ENCODE results near the gene PRSS22. TPM values are rescaled to one million over a fixed set of nuclear protein-coding genes. Genes with fewer than 3 reads are reported as not detected.

The PRSS22 gene
- total and polyA plus RNA-seq, 2 donors (not counting 1 experiment from before 2014, with no cell fraction given): not detected

GRCh38 chr16:2817340-2818271 lies 40.4 kb downstream of the PRSS22 start:
- Mint-ChIP-seq H3K27ac (no peak overlapping the region), H3K4me1 (no peaks in the 10 kb centered on the region), H3K9me3 (ENCODE audit: insufficient read depth) (no peaks in the 10 kb centered on the region), H3K4me3 (no peak overlapping the region), H3K27me3 (peaks cover 11% of the 10 kb centered on the region)
- Histone ChIP-seq H3K9ac (ENCODE audit: low read length) (no peak overlapping the region), H3K4me1 (ENCODE audit: control insufficient read depth in 2 of 2, insufficient read depth in 2 of 2, low read length in 2 of 2) (no peaks in the 10 kb centered on the region), H3K4me2 (replicated peaks; ENCODE audit: low read depth, low read length, poor library complexity, severe bottlenecking) (peak overlapping the region; percentile 42), H3K9me3 (ENCODE audit: control extremely low read depth in 1 of 3, control insufficient read depth in 2 of 3, insufficient read depth in 1 of 3, low read length in 2 of 3) (no peaks in the 10 kb centered on the region), H3K4me3 (ENCODE audit: control extremely low read depth in 1 of 5, extremely low read depth in 1 of 5, insufficient read depth in 1 of 5, low read depth in 2 of 5, low read length in 4 of 5) (peak overlapping the region in 1 of 5 experiments; percentile 21), H3K79me2 (ENCODE audit: control insufficient read depth, insufficient read depth, low read length) (no peaks in the 10 kb centered on the region), H3K27me3 (replicated peaks in 1 of 4; ENCODE audit: control extremely low read depth in 1 of 4, control insufficient read depth in 3 of 4, insufficient read depth in 4 of 4, low read length in 3 of 4) (peaks cover 0 to 4% (median 0%) of the 10 kb centered on the region in 4 experiments), H4K20me1 (ENCODE audit: control insufficient read depth, insufficient read depth, low read length, poor library complexity, severe bottlenecking) (no peaks in the 10 kb centered on the region), H3K36me3 (replicated peaks in 1 of 2; ENCODE audit: control extremely low read depth in 1 of 2, control insufficient read depth in 1 of 2, extremely low read depth in 1 of 2, insufficient read depth in 2 of 2, low read length in 1 of 2) (no peaks in the 10 kb centered on the region), H3K27ac (ENCODE audit: low read length in 2 of 2) (no peak overlapping the region), H2AFZ (ENCODE audit: insufficient read depth, low read depth, low read length, poor library complexity, severe bottlenecking) (peak overlapping the region; percentile 22)
- ChIA-PET POLR2A (no interaction called here), CTCF (no interaction called here)
- ATAC-seq (ENCODE audit: low read depth) (no peak), DNase-seq (no peak)
- intact Hi-C loops (cut with micrococcal nuclease): no loop called here
- TF ChIP-seq EZH2 (IDR thresholded peaks at IDR 0.05; ENCODE audit: borderline replicate concordance, insufficient read depth, low read depth, low read length, poor library complexity, severe bottlenecking) (no peak), CTCF (IDR thresholded peaks at IDR 0.05) (no peak)
- WGBS (ENCODE audit: insufficient coverage): 85% methylated on average over 66 of the region's 68 CpGs

GRCh38 chr16:2816751-2817339 lies 41.1 kb downstream of the PRSS22 start, which contains the start of gene PRSS21:
PRSS21 (plus strand) TSS chr16:2817237; CDS start chr16:2817269, 32 bp downstream.
- CTCF ChIA-PET: no interaction called here
- H3K9me3 Mint-ChIP-seq (ENCODE audit: insufficient read depth): no peaks in the 10 kb centered on the region
- no peak within 1 kb of the TSS for H3K27ac Mint-ChIP-seq
- no peaks in the 10 kb centered on the region for H3K36me3 ChIP-seq (replicated peaks in 1 of 2; ENCODE audit: control extremely low read depth in 1 of 2, control insufficient read depth in 1 of 2, extremely low read depth in 1 of 2, insufficient read depth in 2 of 2, low read length in 1 of 2)
- peaks cover 13% of the 10 kb centered on the region for H3K27me3 Mint-ChIP-seq
- peaks cover 0 to 6% (median 0%) of the 10 kb centered on the region in 4 experiments for H3K27me3 ChIP-seq (replicated peaks in 1 of 4; ENCODE audit: control extremely low read depth in 1 of 4, control insufficient read depth in 3 of 4, insufficient read depth in 4 of 4, low read length in 3 of 4)
- peak within 1 kb of the TSS in 1 of 5 experiments; percentile 21 for H3K4me3 ChIP-seq (ENCODE audit: control extremely low read depth in 1 of 5, extremely low read depth in 1 of 5, insufficient read depth in 1 of 5, low read depth in 2 of 5, low read length in 4 of 5)
- H3K9me3 ChIP-seq (ENCODE audit: control extremely low read depth in 1 of 3, control insufficient read depth in 2 of 3, insufficient read depth in 1 of 3, low read length in 2 of 3): no peaks in the 10 kb centered on the region
- no peak within 1 kb of the TSS for H3K4me3 Mint-ChIP-seq
- intact Hi-C loops (cut with micrococcal nuclease): no loop called here
- no peaks in the 10 kb centered on the region for H4K20me1 ChIP-seq (ENCODE audit: control insufficient read depth, insufficient read depth, low read length, poor library complexity, severe bottlenecking)
- DNase-seq (no peak), ATAC-seq (ENCODE audit: low read depth) (peak; percentile 33)
- no peaks in the 10 kb centered on the region for H3K4me1 Mint-ChIP-seq
- peak within 1 kb of the TSS; percentile 22 for H2AFZ ChIP-seq (ENCODE audit: insufficient read depth, low read depth, low read length, poor library complexity, severe bottlenecking)
- TF ChIP-seq CTCF (IDR thresholded peaks at IDR 0.05) (no peak), EZH2 (IDR thresholded peaks at IDR 0.05; ENCODE audit: borderline replicate concordance, insufficient read depth, low read depth, low read length, poor library complexity, severe bottlenecking) (no peak)
- POLR2A ChIA-PET: no interaction called here
- peak within 1 kb of the TSS; percentile 42 for H3K4me2 ChIP-seq (replicated peaks; ENCODE audit: low read depth, low read length, poor library complexity, severe bottlenecking)
- H3K27ac ChIP-seq (ENCODE audit: low read length in 2 of 2): no peak within 1 kb of the TSS
- H3K79me2 ChIP-seq (ENCODE audit: control insufficient read depth, insufficient read depth, low read length): no peaks in the 10 kb centered on the region
- no peak within 1 kb of the TSS for H3K9ac ChIP-seq (ENCODE audit: low read length)
- WGBS (ENCODE audit: insufficient coverage): 72% methylated on average over 28 of the region's 28 CpGs
- no peaks in the 10 kb centered on the region for H3K4me1 ChIP-seq (ENCODE audit: control insufficient read depth in 2 of 2, insufficient read depth in 2 of 2, low read length in 2 of 2)

Measured in B cell (primary cell).